ENCODE results near the gene CLIP3. TPM values are rescaled to one million over a fixed set of nuclear protein-coding genes. Genes with fewer than 3 reads are reported as not detected.

Gene CLIP3
- total RNA-seq, 1 experiment from 2014 or later, result 4.2 TPM

DNA sequence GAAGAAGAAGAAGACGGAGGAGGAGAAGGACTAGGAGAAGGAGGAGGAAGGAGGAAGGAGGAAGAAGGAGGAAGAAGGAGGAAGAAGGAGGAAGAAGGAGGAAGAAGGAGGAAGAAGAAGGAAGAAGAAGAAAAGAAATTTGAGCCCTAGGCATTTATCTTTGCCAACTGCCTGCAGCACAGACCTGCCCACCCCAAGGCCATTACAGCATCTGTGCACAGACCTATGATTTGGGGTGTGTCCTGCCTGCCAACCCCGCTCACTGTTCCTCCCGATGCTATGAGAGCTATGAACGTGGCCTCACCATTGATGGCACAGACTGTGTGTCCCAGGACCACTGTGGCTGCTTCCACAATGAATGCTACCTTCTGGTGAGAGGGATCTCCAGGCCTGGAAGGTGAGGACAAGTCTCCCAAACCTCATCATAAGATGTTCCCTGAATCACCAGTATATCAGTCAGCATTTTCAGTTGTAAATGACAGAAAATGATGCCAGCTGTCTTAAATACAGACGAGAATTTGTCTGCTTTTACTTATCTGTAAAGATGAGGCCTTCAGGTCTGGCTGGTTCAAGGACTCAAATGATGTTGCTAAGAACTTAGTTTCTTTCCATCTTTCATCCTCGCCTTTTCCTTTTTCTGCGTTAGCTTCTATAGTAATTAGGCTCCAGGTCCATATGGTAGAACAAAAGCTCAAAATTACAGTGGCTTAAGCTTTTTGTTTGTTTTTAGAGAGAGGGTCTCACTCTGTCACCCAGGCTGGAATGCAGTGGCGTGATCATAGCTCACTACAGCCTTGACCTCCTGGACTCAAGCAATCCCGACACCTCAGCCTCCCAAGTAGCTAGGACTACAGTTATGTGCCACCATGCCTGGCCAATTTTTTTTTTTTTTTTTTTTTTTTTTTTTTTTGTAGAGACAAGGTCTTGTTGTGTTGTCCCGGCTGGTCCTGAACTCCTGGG is 41.6 kb downstream of the CLIP3 start:
- POLR2A ChIA-PET (ENCODE audit: unreplicated experiment), result interaction anchor here (0.6 kb wide), 1 partner anchor 537 kb away, joined by 4 read pairs; no protein-coding TSS in a partner anchor
- CTCF ChIA-PET, result interaction anchor here (0.6 to 0.7 kb wide), 2 partner anchors 23 to 485 kb away, joined by 3 to 11 read pairs; partner anchors contain the start of gene ALKBH6

DNA sequence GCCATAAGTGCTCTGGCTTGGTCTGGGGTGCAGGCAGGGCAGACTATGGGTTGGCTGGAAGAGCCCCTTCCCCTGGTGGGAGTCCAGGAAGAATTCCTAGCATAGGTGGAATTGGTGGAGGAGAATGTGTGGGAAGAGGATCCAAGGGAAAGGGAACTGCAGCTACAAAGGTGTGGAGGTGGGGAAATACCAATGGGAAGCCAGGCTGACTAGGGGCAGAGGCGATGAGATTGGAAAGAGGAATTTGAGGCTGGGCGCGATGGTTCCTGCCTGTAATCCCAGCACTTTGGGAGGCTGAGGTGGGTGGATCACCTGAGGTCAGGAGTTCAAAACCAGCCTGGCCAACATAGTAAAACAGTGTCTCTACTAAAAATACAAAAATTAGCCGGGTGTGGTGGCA is 42.5 kb downstream of the CLIP3 start:
- H3K79me2 ChIP-seq (ENCODE audit: low read depth), result no peaks in the 10 kb centered on the region
- no peaks in the 10 kb centered on the region for H3K4me1 ChIP-seq (replicated peaks; ENCODE audit: insufficient read depth)
- H3K9me3 ChIP-seq (ENCODE audit: insufficient read depth, low read depth), result no peaks in the 10 kb centered on the region; the same call in 1 of the 2 replicates
- H3K4me3 ChIP-seq, result no peak overlapping the region
- H2AFZ ChIP-seq, result no peak overlapping the region
- ChIA-PET CTCF (no interaction called here), POLR2A (ENCODE audit: unreplicated experiment) (no interaction called here)
- H4K20me1 ChIP-seq (ENCODE audit: insufficient read depth), result no peaks in the 10 kb centered on the region
- H3K36me3 ChIP-seq (ENCODE audit: low read depth), result no peaks in the 10 kb centered on the region
- DNase-seq, result no peak
- no peaks in the 10 kb centered on the region for H3F3A ChIP-seq (ENCODE audit: insufficient read depth, low read depth)
- intact Hi-C loops (cut with micrococcal nuclease; ENCODE audit: unreplicated experiment), result loop anchor here (10.0 kb wide), 1 partner anchor 245 kb away; the partner anchor contains the start of genes IGFLR1, LIN37, PSENEN and U2AF1L4
- no peak for TF ChIP-seq EZH2 (IDR thresholded peaks at IDR 0.05; ENCODE audit: low read depth)
- TF ChIP-seq, protein P1, sequence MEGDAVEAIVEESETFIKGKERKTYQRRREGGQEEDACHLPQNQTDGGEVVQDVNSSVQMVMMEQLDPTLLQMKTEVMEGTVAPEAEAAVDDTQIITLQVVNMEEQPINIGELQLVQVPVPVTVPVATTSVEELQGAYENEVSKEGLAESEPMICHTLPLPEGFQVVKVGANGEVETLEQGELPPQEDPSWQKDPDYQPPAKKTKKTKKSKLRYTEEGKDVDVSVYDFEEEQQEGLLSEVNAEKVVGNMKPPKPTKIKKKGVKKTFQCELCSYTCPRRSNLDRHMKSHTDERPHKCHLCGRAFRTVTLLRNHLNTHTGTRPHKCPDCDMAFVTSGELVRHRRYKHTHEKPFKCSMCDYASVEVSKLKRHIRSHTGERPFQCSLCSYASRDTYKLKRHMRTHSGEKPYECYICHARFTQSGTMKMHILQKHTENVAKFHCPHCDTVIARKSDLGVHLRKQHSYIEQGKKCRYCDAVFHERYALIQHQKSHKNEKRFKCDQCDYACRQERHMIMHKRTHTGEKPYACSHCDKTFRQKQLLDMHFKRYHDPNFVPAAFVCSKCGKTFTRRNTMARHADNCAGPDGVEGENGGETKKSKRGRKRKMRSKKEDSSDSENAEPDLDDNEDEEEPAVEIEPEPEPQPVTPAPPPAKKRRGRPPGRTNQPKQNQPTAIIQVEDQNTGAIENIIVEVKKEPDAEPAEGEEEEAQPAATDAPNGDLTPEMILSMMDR (conservative IDR thresholded peaks at IDR 0.05), result no peak
- H3K9me2 ChIP-seq (ENCODE audit: insufficient read depth), result no peaks in the 10 kb centered on the region
- H3K27ac ChIP-seq, result no peak overlapping the region
- BruUV-seq (replicated peaks), result no TSS peak
- H3K27me3 ChIP-seq (ENCODE audit: insufficient read depth, low read depth), result peaks cover 39% of the 10 kb centered on the region
- no peak overlapping the region for H3K4me2 ChIP-seq

More for the DNA sequence above, 41.6 kb downstream of the CLIP3 start:
- no peak overlapping the region for H3K4me3 ChIP-seq
- intact Hi-C loops (cut with micrococcal nuclease; ENCODE audit: unreplicated experiment), result loop anchor here (10.0 kb wide), 1 partner anchor 246 kb away; the partner anchor contains the start of genes IGFLR1, LIN37, PSENEN and U2AF1L4
- no peaks in the 10 kb centered on the region for H3K36me3 ChIP-seq (ENCODE audit: low read depth)
- H3K79me2 ChIP-seq (ENCODE audit: low read depth), result peaks cover 8% of the 10 kb centered on the region
- no peaks in the 10 kb centered on the region for H3F3A ChIP-seq (ENCODE audit: insufficient read depth, low read depth)
- no peak for DNase-seq
- peaks cover 4% of the 10 kb centered on the region; the same call in 1 of the 2 replicates for H3K4me1 ChIP-seq (replicated peaks; ENCODE audit: insufficient read depth)
- H3K9me2 ChIP-seq (ENCODE audit: insufficient read depth), result no peaks in the 10 kb centered on the region
- BruUV-seq (replicated peaks), result no TSS peak
- H3K9me3 ChIP-seq (ENCODE audit: insufficient read depth, low read depth), result no peaks in the 10 kb centered on the region; the same call in 1 of the 2 replicates
- no peak overlapping the region for H2AFZ ChIP-seq
- TF ChIP-seq EZH2 (IDR thresholded peaks at IDR 0.05; ENCODE audit: low read depth), result no peak
- TF ChIP-seq, protein P1 (conservative IDR thresholded peaks at IDR 0.05), result no peak
- peaks cover 30% of the 10 kb centered on the region for H3K27me3 ChIP-seq (ENCODE audit: insufficient read depth, low read depth)
- no peaks in the 10 kb centered on the region for H4K20me1 ChIP-seq (ENCODE audit: insufficient read depth)
- no peak overlapping the region for H3K4me2 ChIP-seq
- no peak overlapping the region for H3K27ac ChIP-seq

DNA sequence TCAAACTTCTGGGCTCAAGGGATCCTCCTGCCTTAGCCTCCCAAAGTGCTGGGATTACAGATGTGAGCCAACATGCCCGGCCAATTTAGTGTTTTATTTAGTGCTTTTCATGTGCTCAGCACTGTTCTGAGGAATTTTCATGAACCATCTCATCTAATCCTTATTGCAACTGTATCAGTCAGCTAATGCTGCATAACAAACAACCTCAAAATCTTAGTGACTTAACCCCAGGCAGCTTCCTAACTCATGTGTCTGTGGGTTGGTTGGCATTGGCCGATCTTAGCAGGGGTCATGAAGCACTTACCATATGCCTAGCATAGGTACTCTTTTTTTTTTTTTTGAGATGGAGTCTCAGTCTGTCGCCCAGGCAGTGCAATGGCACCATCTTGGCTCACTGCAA is 43.8 kb downstream of the CLIP3 start:
- H3K4me1 ChIP-seq (replicated peaks; ENCODE audit: insufficient read depth), result no peaks in the 10 kb centered on the region
- POLR2A ChIA-PET (ENCODE audit: unreplicated experiment), result no interaction called here

More for the DNA sequence above, 43.8 kb downstream of the CLIP3 start:
- no peaks in the 10 kb centered on the region for H4K20me1 ChIP-seq (ENCODE audit: insufficient read depth)
- no peak overlapping the region for H3K4me2 ChIP-seq
- no peaks in the 10 kb centered on the region for H3K79me2 ChIP-seq (ENCODE audit: low read depth)
- H2AFZ ChIP-seq, result no peak overlapping the region
- CTCF ChIA-PET, result no interaction called here
- no peaks in the 10 kb centered on the region; the same call in 1 of the 2 replicates for H3K9me3 ChIP-seq (ENCODE audit: insufficient read depth, low read depth)
- no peak overlapping the region for H3K4me3 ChIP-seq
- intact Hi-C loops (cut with micrococcal nuclease; ENCODE audit: unreplicated experiment), result no loop called here
- DNase-seq, result no peak
- H3K27ac ChIP-seq, result no peak overlapping the region
- no peaks in the 10 kb centered on the region for H3K36me3 ChIP-seq (ENCODE audit: low read depth)
- BruUV-seq (replicated peaks), result no TSS peak
- no peaks in the 10 kb centered on the region for H3K9me2 ChIP-seq (ENCODE audit: insufficient read depth)
- peaks cover 51% of the 10 kb centered on the region for H3K27me3 ChIP-seq (ENCODE audit: insufficient read depth, low read depth)
- no peak for TF ChIP-seq EZH2 (IDR thresholded peaks at IDR 0.05; ENCODE audit: low read depth)
- TF ChIP-seq, protein P1 (conservative IDR thresholded peaks at IDR 0.05), result no peak
- no peaks in the 10 kb centered on the region for H3F3A ChIP-seq (ENCODE audit: insufficient read depth, low read depth)
